ENCODE data around the gene DR1.
"Not testable (repeated sequence)": the region's sequence is repeated elsewhere in the genome, so short reads cannot be mapped to it uniquely, and the experiment has no call there.

The DR1 gene

DNA sequence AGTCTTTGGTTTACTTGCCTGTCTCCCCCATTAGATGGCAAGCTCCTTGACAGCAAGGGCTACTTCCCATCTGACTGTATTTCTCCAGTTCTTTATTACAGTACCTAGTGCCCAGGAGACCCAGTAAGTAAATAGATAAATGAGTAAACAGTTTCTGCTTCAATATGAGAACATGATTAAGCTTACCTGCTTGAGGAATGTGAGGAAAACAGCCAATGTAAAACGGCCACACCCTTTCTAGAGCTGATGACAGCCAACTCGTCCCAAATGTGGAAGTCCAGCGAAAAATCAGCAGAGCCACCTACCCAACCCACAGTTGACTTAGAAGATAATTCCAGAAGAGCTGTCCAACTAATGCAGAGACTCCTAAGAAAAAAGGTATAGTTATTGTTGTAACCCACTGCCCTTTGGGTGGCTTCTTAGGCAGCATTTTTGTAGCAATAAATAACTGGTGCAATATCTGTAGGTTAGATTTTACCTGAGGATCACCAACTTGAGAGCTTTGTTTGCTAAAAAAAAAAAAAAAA lies 6.5 kb upstream of the DR1 start:
- DNase-seq (ENCODE audit: low read depth in 4 of 4, low spot score in 1 of 4), result no peak

DNA sequence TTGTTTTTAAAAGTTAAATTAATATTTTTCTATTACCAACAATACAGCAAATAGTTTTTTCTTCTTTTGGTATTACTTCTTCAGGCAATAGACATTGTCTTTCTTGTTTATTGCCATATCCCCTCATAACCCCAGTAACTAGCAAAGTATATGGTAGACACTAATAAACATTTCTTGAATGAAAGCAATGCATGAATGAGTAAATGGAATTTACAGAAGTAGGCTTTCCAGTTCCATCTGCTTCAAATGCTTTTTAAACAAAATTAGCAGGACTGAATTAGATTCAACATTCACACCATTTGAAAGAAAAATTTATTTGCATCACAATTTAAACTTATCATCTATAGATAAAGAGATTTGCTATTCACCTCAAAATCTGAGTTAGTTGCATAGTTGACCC lies 5.6 kb upstream of the DR1 start:
- no peak for DNase-seq (ENCODE audit: low read depth in 4 of 4, low spot score in 1 of 4)

DNA sequence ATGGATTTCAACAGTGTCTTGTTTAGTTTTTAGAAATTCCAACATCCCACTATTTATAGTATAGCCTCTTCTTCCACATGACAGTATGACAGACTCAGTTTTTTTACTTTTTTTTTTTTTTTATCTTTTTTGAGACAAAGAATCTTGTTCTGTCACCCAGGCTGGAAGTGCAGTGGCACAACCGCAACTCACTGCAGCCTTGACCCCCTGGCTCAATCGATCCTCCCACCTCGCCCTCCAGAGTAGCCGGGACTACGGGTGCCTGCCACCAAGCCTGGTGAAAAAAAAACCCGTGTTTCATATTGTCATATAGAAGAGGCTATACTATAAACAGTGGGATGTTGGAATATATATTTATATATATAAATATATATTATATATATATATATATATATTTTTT lies 1.2 kb upstream of the DR1 start:
- DNase-seq (ENCODE audit: low read depth in 4 of 4, low spot score in 1 of 4), result no peak

GRCh38 chr1:93344886-93345632 lies 648 bp upstream of the DR1 start:
- no peak for DNase-seq (ENCODE audit: low read depth in 4 of 4, low spot score in 1 of 4)

GRCh38 chr1:93346421-93346993 lies 800 bp downstream of the DR1 start:
- peak in 1 of 4 experiments; percentile 6 for DNase-seq (ENCODE audit: low read depth in 4 of 4, low spot score in 1 of 4)

GRCh38 chr1:93347334-93347899 lies 1.7 kb downstream of the DR1 start:
- DNase-seq (ENCODE audit: low read depth in 4 of 4, low spot score in 1 of 4), result no peak

- no peak for DNase-seq (ENCODE audit: low read depth in 4 of 4, low spot score in 1 of 4)
Measured at GRCh38 chr1:93348104-93348728, 2.5 kb downstream of the DR1 start.

DNA sequence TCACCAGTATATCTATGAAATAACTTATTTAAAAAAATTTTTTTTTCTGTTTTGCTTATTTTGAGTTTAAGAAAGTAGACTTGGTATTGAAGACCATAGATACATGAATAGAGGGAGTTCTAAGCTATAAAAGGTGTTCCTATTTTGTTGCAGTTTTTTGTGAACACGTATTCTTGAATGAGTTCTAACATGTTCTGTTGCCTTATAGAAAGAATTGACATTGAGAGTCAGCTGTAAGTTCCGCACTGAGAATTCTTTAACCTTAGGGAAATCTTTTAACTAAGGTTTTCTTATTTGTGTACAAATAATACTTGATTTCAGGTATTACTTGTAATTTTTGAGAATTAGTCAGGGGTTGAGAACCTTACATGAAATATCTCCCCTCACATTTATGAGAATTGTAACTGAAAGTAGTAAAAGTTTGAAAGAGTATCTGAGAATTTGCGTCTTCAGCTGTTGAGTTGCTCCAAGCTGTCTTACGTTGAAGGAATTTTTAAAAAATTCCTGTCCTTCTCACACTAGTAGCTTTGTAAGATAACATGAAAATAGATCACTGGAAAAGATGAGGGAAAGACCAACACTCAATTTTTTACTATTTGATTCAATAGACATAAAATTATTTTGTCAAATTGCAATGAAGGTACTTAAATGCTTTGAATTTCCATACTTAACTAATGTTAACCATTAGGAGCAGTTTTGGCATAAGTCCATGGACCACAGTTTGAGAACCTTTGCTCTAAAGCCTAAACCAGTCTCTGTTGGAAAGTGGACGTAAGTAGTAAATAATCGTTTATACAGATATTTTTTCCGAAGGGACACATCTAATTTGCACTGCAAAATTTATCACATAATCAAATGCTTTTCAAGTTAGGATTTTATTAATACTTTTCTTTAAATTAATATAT lies 3.8 kb downstream of the DR1 start:
- no peak for DNase-seq (ENCODE audit: low read depth in 4 of 4, low spot score in 1 of 4)

GRCh38 chr1:93350322-93350721 lies 4.6 kb downstream of the DR1 start:
- DNase-seq (ENCODE audit: low read depth in 4 of 4, low spot score in 1 of 4), result no peak

DNA sequence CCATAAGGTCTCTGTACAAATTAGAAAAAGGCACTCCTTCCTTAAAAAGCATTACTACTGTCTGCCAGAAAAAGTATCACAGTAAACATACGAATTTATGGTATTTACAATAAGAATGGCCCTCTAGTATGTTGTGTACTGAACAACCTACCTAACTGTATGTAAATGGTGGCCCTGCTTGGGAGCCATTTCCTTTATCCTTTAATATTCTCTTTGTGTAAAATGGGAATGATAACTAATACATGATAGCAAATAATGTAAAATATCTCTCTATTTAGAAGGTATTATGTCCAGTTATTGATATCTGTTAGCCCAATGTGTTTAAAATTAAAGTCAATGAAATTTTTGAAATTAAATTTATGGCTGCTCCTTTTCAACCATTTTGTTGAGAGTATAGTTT lies 5.2 kb downstream of the DR1 start:
- no peak for DNase-seq (ENCODE audit: low read depth in 4 of 4, low spot score in 1 of 4)

- DNase-seq (ENCODE audit: low read depth in 4 of 4, low spot score in 1 of 4), result not testable (repeated sequence)
Measured at GRCh38 chr1:93351346-93351745, 5.6 kb downstream of the DR1 start.

DNA sequence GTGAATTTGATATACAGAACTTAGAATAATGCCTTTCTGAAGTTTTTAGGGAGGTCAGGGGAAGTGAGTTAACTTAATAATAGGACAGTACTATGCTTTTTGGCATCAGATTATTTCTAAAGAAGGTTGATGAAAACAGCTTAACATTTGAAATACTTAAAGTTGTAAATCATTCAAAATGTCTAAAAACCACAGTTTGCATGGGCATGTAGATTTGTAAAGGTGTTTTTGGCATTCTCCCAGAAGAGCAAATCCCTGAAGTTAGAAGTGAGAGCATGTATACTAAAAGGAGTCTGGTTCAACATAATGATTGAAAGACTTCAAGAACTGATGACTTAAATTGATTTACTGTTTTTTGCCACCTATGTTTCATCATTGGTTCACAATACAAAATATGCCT lies 6.7 kb downstream of the DR1 start:
- DNase-seq (ENCODE audit: low read depth in 4 of 4, low spot score in 1 of 4), result no peak

DNA sequence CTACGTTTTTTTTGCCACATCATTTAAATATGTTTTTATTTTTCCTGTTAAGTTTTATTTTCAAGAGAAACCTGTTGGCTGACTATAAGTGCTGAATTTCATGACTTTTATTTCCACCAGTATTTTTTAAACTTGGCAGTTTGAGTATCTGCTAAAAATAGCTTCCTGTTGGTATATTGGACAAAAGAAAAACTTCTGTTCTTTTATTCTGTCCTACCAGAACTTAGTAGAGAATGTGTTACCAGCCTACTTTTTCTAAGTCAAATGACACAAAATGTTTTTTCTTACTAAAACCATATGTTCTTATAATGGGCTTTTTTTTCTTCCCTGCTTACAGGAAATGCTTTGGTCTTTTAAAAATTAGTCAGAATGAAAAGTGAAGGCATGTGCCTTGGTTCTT lies 7.6 kb downstream of the DR1 start:
- DNase-seq (ENCODE audit: low read depth in 4 of 4, low spot score in 1 of 4), result no peak

DNA sequence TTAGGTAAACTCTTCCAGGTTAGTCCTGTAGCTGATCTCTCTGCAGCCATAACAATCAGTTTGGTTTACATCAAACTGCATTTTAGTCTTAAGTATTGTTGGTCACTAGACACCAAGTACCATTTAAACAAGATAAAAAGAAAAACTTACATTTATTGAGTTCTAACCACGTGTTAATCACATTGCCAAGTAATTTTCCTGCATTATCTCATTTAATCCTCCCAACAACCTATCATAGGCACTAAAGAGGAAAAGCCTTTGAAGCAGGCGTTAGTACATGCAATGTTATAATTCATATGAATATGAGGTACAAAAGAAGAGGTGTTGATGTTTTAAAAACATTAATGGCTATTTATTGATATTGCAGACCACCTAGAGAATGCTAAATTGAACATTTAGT lies 9.0 kb downstream of the DR1 start:
- DNase-seq (ENCODE audit: low read depth in 4 of 4, low spot score in 1 of 4), result no peak

GRCh38 chr1:93357242-93357641 lies 11.5 kb downstream of the DR1 start:
- no peak for DNase-seq (ENCODE audit: low read depth in 4 of 4, low spot score in 1 of 4)

DNA sequence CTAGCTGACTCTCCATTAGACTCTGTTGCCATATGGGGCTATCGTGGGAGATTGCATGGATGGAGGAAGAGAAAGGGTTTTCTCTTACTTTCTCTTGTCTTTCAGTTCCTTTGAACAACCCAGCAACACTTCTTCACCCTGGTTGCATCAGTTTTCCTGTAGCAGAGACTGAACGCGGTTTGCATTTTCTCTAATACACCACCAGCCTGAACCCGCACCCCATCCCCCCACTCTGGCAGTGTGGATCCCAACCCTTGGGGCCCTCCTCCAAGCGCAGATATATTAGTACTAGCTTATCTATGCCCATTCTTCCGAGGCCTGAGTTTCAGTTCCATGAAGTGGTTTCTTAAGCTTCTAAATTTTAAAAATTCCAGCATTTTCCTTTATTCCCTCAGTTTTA lies 12.6 kb downstream of the DR1 start:
- DNase-seq (ENCODE audit: low read depth in 4 of 4, low spot score in 1 of 4), result no peak

GRCh38 chr1:93360111-93360510 lies 14.4 kb downstream of the DR1 start:
- DNase-seq (ENCODE audit: low read depth in 4 of 4, low spot score in 1 of 4), result no peak

DNA sequence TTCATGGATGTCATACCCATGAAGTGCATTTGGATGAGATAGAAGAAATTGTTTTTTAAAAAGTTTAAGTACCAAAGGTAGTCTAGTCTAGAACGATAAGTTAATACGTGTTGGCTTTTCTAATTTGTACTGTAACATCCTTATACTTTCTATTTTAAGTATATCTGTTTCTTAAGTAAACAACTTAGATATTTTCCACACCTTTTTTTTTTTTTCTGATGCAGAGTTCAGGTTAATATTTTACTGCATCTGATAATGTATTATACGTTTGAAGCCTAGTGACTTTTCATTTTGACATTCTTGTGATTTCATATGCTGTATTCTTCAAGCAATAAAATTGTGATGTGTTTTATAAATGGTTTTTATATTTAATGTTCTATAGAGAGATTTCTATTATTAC lies 16.5 kb downstream of the DR1 start:
- DNase-seq (ENCODE audit: low read depth in 4 of 4, low spot score in 1 of 4), result no peak

DNA sequence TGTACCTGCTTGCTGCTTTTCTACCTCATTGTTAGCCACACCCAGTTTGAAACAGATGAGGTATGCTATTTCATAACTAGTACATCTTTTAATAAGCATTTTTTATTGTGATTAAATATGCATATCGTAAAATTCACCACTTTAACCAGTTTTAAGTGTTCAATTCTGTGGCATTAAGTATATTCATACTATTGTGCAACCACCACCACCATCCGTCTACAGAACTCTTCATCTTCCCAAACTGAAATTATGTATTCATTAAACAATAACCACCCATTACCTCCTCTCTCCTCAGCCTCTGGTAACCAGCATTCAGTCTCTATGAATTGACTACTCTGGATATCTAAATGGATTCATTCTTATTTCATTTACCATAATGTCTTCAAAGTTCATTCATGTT lies 20.1 kb downstream of the DR1 start:
- no peak for DNase-seq (ENCODE audit: low read depth in 4 of 4, low spot score in 1 of 4)

GRCh38 chr1:93369734-93370133 lies 24.0 kb downstream of the DR1 start:
- DNase-seq (ENCODE audit: low read depth in 4 of 4, low spot score in 1 of 4), result no peak
